A673 (cell line): ENCODE results near the gene RELCH. TPM values are rescaled to one million over a fixed set of nuclear protein-coding genes. Genes with fewer than 3 reads are reported as not detected.

Experiments used
- BruUV-seq: library from RNA; stranded (reverse); fragments of 400-500 nt; replicated peaks from 2 replicates; lab custom pipeline; 2021; lab: Mats Ljungman, UMichigan
- CTCF ChIA-PET: fragments of 300-600 bp; sonication (Branson Sonifier 250); formaldehyde crosslinking; loops from one replicate; lab custom pipeline; 2022; ENCODE audit warnings: antibody characterized with exemption; lab: Charles Lee
- POLR2A ChIA-PET: fragments of 300-600 bp; sonication (Branson Sonifier 250); formaldehyde crosslinking; loops from one replicate; lab custom pipeline; 2022; ENCODE audit warnings: antibody characterized with exemption; ENCODE audit not compliant: low non-redundant PET; lab: Charles Lee
- DNase-seq: peaks from one replicate; pipeline ENCODE4 v3.0.0-alpha.2; 2015; ENCODE audit warnings: low spot score
- H3K27ac ChIP-seq: fragments of 200-600 bp; sonication (generic); 2 replicates; pipeline ENCODE4 v1.5.1; 2016; ENCODE audit warnings: mixed run types, low read depth, mild to moderate bottlenecking, mixed read lengths, antibody characterized with exemption, low read length; ENCODE audit not compliant: poor library complexity, severe bottlenecking
- H3K27me3 ChIP-seq: fragments of 200-600 bp; sonication (generic); replicated peaks from 2 replicates; pipeline ENCODE4 v1.6.1; 2017; ENCODE audit warnings: mixed run types, low read depth, mild to moderate bottlenecking, mixed read lengths, antibody characterized with exemption, low read length; ENCODE audit not compliant: insufficient read depth, poor library complexity
- H3K36me3 ChIP-seq: fragments of 200-600 bp; sonication (generic); 2 replicates; pipeline ENCODE4 v1.6.1; 2016; ENCODE audit warnings: mixed run types, mild to moderate bottlenecking, mixed read lengths, antibody characterized with exemption, low read length; ENCODE audit not compliant: insufficient read depth, poor library complexity, severe bottlenecking
- H3K4me1 ChIP-seq: fragments of 200-600 bp; sonication (generic); 2 replicates; pipeline ENCODE4 v1.6.1; 2017; ENCODE audit warnings: mixed run types, mild to moderate bottlenecking, mixed read lengths, antibody characterized with exemption, low read length; ENCODE audit not compliant: insufficient read depth, poor library complexity, severe bottlenecking
- H3K4me3 ChIP-seq: fragments of 200-600 bp; sonication (generic); 2 replicates; pipeline ENCODE4 v1.5.1; 2016; ENCODE audit warnings: low read depth, mixed run types, mild to moderate bottlenecking, mixed read lengths, low read length; ENCODE audit not compliant: poor library complexity, severe bottlenecking
- H3K9me3 ChIP-seq: fragments of 200-600 bp; sonication (generic); 2 replicates; pipeline ENCODE4 v1.6.1; 2016; ENCODE audit warnings: mixed run types, low read depth, mild to moderate bottlenecking, mixed read lengths, antibody characterized with exemption, low read length; ENCODE audit not compliant: poor library complexity, severe bottlenecking
- CTCF ChIP-seq: fragments of 300-800, 200-600 bp; sonication (generic); conservative IDR thresholded peaks from 2 replicates; pipeline ENCODE4 v1.5.1; 2017; ENCODE audit warnings: low read depth, mild to moderate bottlenecking, antibody characterized with exemption, low read length, moderate library complexity, mixed read lengths
- EZH2 ChIP-seq: fragments of 200-600 bp; sonication (generic); IDR thresholded peaks from 2 replicates; pipeline ENCODE4 v1.6.1; 2017; ENCODE audit warnings: borderline replicate concordance, low read depth, mild to moderate bottlenecking, mixed read lengths, antibody characterized with exemption, low read length; ENCODE audit not compliant: poor library complexity, severe bottlenecking
- intact Hi-C: fragments of 100-400 bp; cut with micrococcal nuclease; formaldehyde crosslinking; loops from one replicate; pipeline ENCODE4 v1.10.0; 2022; ENCODE audit not compliant: unreplicated experiment
- total RNA-seq: library from RNA; stranded (reverse); gene quantifications from 2 replicates; pipeline ENCODE4 v1.2.3, GENCODE V29; 2021

Gene RELCH
- total RNA-seq, 1 experiment from 2014 or later = 29.2 TPM

- Histone ChIP-seq H3K27ac (no peak overlapping the region), H3K4me1 (no peaks in the 10 kb centered on the region), H3K9me3 (no peaks in the 10 kb centered on the region), H3K36me3 (no peaks in the 10 kb centered on the region), H3K4me3 (no peak overlapping the region), H3K27me3 (no peaks in the 10 kb centered on the region)
- DNase-seq = no peak
- POLR2A ChIA-PET = no interaction called here
- no peak for TF ChIP-seq CTCF
- no peak for TF ChIP-seq EZH2
- intact Hi-C loops = no loop called here
- CTCF ChIA-PET = no interaction called here
- BruUV-seq = no TSS peak
Measured at GRCh38 chr18:62348474-62348873, 161.4 kb downstream of the RELCH start.

- intact Hi-C loops = no loop called here
- Histone ChIP-seq H3K27me3 (no peaks in the 10 kb centered on the region), H3K4me1 (no peaks in the 10 kb centered on the region), H3K9me3 (no peaks in the 10 kb centered on the region), H3K4me3 (no peak overlapping the region), H3K36me3 (no peaks in the 10 kb centered on the region), H3K27ac (no peak overlapping the region)
- BruUV-seq = no TSS peak
- TF ChIP-seq EZH2 = no peak
- no peak for TF ChIP-seq CTCF
- ChIA-PET CTCF (no interaction called here), POLR2A (no interaction called here)
- no peak for DNase-seq
Measured at GRCh38 chr18:62353170-62353569, 166.1 kb downstream of the RELCH start.

- TF ChIP-seq EZH2 (no peak), CTCF (no peak)
- no peaks in the 10 kb centered on the region for H3K4me1 ChIP-seq
- no TSS peak for BruUV-seq
- no peaks in the 10 kb centered on the region for H3K27me3 ChIP-seq
- no peaks in the 10 kb centered on the region for H3K36me3 ChIP-seq
- no peak overlapping the region for H3K4me3 ChIP-seq
- H3K27ac ChIP-seq = no peak overlapping the region
- intact Hi-C loops = no loop called here
- CTCF ChIA-PET = no interaction called here
- DNase-seq = no peak
- H3K9me3 ChIP-seq = no peaks in the 10 kb centered on the region
- POLR2A ChIA-PET = no interaction called here
Measured at GRCh38 chr18:62354151-62354550, 167.1 kb downstream of the RELCH start.
